NCI-H1694 (cell line): Measurements from ENCODE around the gene SIRPB2.
"Not testable (repeated sequence)": the region's sequence is repeated elsewhere in the genome, so short reads cannot be mapped to it uniquely, and the experiment has no call there.

Experiments
- DNase-seq: peaks from one replicate; lab custom pipeline; 2025; lab: John Stamatoyannopoulos, UW

SIRPB2 gene

DNA sequence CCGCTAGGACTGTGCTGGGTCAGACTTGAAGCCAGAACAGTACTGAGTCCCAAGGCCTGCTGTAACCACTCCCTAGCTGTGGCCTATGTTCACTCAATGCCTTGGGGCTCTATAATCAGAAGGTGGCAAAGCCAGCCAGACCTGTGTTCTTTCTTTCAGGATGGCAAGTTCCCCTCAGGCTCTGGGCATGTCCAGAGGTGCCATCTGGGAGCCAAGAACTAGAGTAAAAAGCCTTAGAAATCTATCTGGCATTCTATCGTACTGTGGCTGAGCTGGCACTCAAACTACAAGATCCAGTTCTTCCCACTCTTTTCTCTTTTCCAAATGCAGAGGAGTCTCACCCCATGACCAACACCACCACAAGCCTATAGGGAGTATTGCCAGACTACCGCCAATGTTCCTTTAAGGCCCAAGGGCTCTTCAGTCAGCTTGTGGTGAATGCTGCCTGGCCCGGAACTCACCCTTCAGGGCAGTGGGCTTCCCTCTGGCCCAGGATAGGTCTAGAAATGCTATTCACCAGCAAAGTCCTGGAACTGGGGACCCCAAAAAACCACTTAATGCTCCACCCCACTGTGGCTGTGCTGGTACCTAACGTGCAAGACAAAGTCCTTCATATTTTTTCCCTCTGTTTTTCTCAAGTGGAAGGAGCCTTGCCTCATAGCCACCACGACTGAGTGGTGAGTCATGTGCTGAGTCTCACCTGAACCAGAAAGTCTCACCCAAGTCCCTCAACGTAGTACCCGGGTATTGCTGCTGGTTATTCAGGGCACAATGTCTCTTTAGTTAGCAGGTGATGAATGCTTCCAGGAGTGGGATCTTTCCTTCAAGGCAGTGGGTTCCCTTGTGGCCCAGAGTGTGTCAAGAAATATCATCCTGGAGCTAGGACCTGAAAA lies 8.6 kb upstream of the SIRPB2 start:
- no peak for DNase-seq

DNA sequence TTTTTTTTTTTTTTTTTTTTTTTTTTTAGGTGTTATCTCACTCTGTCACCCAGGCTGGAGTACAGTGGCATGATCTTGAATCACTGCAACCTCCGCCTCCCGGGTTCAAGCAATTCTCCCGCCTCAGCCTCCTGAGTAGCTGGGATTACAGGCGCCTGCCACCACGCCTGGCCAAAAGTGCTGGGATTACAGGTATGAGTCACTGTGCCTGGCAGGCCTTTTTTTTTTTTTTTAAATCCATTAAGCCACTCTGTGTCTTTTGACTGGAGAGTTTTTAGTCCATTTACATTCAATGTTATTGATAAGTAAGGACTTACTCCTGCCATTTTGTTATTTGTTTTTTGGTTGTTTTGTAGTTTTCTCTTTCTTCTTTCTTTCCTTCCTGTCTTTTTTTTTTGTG lies 6.2 kb upstream of the SIRPB2 start:
- not testable (repeated sequence) for DNase-seq

DNA sequence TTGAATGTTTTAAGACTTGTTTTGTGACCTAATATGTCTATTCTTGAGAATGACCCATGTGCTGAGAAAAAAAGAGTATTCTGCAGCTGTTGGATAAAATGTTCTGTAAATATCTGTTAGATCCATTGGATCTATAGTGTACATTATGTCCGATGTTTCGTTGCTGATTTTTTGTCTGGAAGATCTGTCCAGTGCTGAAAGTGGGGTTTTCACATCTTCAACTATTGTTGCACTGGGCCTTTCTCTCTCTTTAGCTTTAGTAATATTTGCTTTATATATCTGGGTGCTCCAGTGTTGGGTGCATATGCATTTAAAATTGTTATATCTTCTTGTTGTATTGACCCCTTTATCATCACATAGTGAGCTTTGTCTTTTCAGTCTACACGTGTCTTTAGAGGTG lies 5.7 kb upstream of the SIRPB2 start:
- no peak for DNase-seq

DNA sequence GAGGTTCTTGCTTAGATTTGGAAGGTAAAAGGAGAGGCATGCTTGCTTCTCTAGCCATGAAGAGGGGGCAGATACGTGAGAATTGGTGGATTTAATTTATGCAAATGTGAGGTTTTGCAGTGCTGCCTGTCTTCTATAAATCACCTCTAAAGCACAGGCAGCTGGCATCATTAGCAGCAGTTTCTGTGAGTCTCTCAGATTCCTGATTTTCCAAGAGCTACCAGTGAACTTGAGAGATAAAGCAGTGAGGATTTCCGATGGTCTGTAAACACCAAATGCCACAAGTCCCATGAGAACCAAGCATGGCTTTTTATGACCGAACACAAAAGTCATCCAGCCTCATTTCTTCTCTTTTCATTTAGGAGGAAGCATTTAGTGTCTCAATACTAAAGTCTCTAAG lies 3.2 kb upstream of the SIRPB2 start:
- no peak for DNase-seq

DNA sequence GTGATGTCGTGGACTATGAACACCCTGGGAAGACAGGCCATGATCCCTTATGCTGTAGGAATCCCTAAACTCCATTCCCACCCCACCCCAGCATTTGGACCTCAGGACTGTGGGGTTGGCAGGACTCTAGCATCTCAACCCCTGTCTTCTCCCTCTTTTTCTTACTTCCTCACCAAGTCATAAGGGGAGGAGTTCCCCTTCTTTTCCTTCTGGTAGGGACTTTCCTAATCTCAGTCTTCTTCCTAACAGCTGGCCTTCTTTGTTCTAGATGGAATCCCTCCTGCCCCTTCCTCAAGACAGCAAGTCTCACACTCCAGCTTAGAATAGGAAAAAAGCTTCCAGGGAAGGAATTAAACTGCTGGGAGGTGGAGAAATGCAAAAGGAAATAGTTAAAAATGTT lies 2.3 kb upstream of the SIRPB2 start:
- no peak for DNase-seq

DNA sequence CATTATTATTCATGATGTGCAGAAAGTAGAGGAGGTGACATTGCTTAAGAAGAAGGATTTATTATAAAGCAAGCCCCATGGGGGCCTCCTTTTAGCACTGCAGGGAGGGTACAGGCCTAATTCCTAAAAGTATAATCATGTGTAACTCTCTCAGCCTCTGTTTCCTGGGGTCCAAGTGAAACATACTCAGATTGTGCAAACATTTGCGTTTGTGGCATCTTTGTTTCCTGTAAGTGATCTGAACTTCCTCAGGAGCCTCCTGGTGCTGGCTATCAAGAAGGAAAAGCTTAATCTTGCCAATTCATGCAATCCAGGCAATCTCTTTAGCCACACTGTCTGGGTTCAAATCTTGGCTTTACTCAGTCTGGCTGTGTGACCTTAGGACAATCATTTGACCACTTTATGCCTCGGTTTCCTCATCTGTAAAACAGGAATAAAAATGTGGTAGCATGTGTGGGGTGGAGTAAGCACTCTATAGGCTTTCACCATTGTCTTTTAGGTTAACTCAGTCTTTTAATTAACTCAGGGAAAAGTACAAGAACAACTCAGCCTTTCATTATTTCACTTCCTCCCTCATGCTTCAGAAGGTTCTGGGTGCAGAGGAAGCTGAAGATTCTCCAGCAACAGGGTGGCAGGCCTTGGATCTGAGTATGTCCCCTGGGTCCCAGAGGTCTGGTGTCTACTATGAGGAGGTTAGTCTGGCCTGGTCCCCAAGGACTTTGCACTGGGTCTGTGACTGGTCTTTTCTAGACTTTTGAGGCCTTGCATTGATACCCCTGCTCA lies 831 bp upstream of the SIRPB2 start:
- DNase-seq = no peak

DNA sequence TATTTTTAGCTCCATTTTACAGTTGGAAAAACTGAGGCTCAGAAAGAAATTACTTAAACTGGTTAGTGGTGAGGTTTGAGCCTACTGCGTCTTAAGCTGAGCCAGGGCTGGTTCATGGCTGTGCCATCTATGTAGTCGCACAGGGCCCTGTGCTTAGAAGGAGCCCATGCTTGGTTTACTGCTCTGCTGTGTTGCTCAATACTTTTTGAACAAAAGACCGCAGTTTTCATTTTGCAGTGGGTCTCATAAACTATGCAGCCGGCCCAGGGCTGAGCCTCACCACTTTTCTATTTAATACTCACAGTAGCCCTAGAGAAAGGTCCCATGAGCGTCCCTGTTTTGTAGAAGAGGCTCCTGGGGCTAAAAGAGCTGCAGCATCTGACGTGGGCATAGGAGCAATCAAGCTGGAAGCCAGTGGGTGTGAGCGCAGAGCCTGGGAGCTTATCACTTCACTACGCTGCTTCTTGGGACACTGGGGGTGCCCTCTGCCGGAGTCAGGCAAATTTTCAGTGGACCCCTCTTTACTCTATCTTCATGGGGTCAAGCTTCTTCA lies 501 bp downstream of the SIRPB2 start:
- DNase-seq = no peak

DNA sequence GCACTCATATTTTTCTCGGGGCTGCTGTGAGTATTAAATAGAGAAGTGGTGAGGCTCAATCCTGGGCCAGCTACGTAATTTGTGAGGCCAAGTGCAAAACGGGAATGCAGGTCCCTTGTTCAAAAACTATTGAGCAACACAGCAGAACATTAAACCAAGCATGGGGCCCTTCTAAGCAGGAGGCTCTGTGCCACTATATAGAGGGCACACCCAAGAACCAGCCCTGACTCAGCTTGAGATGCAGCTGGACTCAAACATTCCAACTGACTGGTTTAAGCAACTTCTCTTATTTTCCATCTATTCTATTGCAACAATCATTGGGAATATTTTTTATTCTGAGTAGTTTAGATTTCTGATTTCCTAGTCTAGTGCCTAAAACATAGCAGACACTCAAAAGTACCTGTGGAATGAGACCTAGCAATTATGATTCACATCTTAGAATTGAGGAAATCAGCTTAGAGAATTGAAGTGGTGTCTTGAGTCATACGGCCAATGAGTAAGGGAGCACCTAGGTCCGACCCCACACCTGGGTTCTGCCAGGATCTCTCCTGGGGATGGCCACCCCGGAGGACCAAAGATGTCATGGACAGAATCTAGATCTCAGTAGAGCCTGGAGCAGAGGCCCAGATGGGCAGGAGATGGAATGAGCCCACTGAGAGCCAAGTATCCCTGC lies 1.3 kb downstream of the SIRPB2 start:
- DNase-seq = no peak

DNA sequence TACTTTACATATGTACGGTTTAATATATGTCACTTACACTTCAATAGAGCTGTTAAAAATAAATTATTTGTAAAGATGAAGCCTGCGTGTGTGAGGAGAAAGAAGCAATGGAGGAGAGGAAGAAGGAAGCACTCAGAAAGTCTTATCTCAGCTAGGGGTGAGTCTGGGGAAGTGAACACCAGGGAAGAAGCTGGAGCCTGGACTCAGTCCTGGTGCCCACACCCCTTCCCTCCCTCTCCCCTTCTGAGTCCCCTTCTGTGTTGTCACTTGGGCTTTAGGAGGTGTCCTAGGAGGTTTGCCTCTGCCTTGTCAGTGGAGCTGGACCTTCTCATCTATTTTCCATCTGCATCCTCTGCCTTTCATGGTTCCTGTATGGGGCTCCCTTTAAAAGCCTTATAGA lies 1.9 kb downstream of the SIRPB2 start:
- no peak for DNase-seq

DNA sequence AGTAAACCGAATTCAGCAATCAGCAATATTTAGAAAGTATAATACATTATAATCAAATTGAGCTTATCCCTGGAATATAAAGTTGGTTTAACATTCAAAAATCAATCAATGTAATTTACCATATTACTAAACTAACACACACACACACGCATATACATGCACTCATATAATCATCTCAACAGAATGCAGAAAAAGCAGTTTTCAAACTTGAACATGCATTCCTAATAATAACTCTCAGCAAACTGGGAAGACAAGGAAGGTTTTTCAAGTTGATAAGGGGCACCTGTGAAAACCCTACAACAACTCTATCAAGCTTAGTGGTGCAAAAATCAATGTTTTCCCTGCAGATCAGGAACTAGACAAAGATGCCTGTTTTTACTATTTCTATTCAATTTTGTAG lies 4.7 kb downstream of the SIRPB2 start:
- no peak for DNase-seq

DNA sequence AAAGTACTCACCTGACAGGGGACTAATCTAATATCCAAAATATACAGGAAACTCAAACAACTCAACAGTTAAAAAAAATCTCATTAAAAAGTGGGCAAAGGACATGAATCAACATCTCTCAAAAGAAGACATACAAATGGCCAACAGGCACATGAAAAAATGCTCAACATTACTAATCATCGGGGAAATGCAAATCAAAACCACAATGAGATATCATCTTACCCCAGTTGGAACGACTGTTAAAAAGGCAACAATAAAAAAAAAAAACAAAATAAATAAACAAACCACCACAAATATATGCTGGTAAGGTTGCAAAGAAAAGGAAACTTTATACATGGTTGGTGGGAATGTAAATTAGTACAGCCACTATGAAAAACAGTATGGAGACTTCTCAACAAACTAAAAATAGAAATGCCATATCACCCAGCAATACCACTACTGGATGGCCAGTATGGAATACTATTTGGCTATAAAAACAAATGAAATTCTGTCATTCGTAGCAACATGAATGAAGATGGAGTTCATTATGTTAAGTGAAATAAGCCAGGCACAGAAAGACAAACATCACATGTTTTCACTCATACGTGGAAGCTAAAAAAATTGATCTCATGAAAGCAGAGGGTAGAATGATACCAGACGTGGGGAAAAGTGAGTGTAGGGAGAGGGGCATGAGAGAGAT lies 6.6 kb downstream of the SIRPB2 start:
- no peak for DNase-seq

DNA sequence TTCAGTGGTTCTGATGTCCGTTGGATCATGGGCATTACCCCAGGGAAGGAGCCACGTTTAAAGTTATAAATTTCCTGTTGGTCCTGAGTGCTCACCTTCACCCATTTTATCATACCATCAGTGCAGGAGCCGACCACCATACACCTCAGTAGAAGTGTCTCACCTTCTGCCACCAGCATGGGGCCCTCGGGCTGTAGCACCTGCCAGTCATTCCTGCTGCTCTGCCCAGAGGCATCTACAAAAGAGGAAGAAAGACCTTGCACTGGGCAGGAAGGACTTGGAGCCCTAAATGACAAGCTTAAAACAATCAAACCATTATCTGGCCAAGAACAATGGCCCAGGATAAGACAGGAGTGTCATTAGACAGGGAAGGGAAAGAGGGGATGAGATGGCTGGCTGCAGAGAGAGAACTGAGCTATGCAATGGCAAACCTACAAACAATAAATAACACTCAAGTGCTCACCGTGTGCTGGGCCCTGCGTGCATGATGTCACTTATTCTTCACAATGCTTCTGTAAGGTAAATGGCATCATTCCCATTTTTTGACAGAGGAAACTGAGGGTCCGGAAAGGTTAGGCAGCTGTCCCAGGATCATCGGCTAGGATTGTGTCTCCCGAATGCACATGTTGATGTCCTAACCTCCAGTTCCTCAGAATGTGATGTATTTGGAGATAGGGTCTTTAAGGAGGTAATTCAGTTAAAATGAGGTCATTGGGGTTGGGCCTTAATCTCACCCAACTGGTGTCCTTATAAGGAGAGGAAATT lies 11.2 kb downstream of the SIRPB2 start:
- no peak for DNase-seq

DNA sequence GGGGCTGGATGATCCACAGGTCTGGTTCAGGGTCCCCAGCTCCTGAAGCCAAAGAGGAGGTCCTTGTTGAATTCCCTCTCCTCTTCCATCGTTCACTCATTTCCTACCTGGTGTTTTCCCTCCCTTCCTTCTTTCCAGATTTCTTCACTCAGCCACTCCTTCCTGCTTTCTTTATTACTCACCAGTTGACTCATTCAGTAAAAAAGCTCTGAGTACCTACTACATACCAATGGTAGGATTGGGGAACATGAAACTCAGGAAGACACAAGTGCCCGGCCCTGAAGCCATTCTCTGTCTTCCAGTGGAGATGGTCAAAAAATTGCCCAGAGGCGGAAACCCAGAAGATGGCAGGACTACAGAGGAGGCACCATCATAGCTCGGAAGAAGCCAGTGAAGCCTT lies 12.7 kb downstream of the SIRPB2 start:
- DNase-seq = no peak

DNA sequence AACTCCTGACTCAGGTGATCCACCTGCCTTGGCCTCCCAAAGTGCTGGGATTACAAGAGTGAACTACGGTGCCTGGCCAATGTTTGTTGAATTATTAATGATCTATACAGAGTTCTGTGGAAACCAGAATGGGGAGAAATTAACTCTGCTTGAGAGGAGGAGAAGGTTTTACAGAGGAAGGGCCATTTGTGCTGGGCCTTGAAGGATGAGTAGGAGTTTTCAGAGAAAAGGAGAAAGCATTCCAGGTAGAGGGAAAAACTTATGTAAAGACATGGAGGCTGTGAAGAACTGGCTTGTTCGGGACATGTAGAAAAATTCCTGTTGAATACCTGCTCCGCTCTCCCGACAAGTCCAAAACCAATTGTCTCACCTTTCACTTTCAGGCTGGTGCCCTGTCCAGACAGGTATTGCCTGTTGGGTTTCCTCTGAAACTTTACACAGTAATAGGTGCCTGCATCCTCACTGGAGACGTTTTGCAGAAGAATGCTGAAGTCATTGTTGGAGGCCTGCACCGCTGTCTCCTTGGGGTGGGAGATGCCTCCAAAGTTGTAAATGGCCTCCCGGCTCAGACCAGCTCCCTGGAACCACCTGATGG lies 13.2 kb downstream of the SIRPB2 start:
- no peak for DNase-seq

DNA sequence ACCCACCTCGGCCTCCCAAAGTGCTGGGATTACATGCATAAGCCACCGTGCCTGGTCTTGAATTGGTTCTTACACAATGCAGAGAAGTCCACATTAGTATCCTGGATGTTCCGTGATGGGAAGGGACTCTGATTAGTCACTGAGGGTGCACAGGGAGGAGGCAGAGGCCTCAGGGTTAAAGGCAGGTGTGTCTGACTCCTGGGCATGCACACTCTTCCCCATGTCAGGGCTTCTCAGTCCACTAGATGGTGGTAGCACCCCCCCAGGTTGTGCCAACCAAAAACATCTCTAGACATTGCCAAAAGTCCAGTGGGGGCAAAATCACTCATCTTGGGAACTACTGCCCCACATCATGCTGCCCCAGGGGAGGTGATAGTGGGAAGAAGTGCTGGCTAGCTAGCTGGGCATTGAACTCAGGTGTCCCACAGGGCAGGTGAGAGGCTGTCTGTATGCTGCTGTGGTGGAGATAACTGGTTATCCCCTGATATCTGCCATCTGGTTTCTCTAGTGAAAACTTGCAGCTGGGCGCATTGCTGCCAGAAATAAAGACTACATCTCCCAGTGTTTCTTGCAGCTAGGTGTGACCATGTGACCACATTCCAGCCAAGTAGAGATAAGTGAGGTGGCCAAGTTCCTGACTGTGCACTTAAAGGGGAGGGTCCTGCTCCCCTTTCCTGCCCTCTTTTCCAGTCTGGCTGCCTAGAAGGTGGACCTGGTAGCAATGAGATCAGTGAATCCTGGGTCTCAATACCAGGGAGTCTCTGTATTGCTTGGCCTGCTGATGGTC lies 16.2 kb downstream of the SIRPB2 start:
- no peak for DNase-seq

DNA sequence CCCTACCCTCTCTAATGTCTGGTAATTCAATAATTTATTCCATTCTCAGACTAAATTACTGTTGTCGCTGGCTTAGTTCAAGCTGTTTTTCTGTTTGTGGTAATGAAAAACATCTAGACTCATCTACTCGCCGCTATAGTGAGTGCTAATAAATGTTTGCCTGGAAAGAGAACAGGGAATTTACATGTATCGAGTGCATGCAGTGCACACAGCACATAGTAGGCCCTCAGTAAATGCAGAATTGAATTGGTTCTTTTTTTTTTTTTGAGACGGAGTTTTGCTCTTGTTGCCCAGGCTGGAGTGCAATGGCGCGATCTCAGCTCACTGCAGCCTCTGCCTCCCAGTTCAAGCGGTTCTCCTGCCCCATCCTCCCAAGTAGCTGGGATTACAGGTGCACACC lies 16.9 kb downstream of the SIRPB2 start:
- no peak for DNase-seq

DNA sequence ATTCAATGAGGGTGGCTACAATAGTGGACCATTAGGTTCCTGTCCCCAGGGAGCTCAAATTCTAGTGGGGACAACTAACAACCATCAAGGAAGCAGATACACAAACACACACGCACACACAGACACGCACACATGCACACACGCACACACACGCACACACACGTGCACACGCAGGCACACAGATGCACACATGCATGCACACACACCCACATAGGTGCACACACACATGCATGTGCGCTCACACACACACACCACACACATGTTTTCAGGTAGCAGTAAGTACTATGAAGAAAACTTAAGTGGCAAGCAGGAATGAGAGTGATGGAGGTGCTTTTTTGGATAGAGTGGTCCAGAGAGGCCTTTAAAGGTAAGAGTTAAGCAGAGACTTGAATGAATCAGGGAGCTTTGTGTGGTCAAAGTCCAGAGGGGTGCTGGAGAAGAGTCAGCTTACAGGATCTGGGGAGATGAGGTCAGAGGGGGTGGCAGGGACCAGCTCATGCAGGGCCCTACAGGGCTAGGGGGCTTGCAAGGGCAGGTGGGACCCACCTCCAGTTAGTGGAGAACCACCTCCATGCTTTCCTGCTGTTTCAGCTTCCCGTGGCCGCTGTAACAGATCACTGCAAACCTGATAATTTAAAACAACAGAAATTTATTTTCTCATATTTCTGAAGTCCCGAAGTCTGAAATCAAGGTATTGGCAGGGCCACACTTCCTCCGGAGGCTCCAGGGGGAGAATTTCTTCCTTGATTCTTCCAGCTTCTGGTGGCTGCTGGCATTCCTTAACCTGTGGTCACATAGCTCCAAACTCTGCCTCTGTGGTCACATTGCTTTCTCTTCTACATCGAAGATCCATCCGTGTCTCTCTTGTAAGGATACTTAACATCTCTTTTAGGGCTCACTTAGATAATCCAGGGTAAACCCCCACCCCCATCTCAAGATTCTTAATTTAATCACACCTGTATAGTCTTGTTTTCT lies 17.7 kb downstream of the SIRPB2 start:
- DNase-seq = no peak

DNA sequence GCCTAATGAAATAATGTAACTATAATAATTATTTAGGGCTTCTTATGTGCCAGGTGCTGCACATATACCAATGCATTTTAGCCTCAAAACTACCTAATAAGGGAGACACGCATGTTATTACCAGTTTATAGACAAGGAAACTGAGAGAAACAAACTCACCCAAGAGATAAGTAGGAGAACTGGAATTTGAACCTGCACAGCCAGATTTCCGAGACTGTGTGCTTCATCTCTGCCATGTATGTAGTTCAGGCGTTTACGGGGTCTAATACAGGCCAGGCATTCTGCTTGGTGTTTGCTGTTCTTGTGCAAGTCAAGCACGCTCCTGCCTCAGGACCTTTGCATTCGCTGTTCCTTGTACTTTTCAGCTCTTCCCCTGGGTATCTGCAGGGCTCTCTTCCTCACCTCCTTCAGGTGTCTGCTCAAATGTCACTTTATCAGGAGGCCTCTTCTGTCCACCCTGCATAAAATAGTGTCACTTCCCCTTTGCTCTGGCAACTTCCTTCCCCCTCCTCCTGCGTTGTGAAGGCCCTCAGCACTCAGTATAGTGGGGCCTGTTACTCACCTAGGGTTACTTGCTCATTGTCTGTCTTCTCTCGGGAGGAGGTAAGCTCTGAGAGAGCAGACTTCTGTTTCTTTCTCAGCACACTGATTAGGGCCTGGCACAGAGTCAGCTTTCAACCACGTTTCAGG lies 18.5 kb downstream of the SIRPB2 start:
- no peak for DNase-seq
